ENCODE results near the gene PCP4.

The PCP4 gene

GRCh38 chr21:39976800-39977199, 109.6 kb downstream of the PCP4 start:
- no peak for DNase-seq

All from NCI-H2107 (cell line).